NCI-H2081 treated with DMSO at 0.1 percent for 48 hours (cell line): Measurements from ENCODE around the gene HDAC9.
"Not testable (repeated sequence)": the region's sequence is repeated elsewhere in the genome, so short reads cannot be mapped to it uniquely, and the experiment has no call there.

ENCODE experiments used
- DNase-seq: peaks from one replicate; lab custom pipeline; 2025; lab: John Stamatoyannopoulos, UW

The HDAC9 gene

GRCh38 chr7:18896343-18896975, 400.9 kb downstream of the HDAC9 start:
- DNase-seq: no peak

- DNase-seq: no peak
Observed at GRCh38 chr7:18900236-18900635, 404.7 kb downstream of the HDAC9 start.

DNA sequence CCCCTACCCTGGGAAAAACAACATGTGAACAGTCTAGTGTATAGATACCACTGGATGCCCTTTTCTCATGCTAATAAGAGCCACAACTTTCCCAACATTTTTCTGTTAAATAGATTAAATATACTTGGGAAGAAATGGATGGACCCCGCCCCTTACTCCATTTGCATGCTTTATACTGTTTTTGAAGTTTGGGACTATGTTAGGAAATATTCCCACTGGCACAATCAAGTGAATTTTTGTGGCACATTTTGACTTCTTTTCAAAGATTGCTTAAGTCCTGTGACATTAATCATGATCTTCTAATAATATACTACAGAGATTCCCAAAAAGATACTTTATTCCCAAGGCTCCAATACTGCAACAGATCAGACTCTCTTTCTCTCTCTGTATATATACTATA, 405.3 kb downstream of the HDAC9 start:
- DNase-seq: no peak

GRCh38 chr7:18901351-18901750, 405.8 kb downstream of the HDAC9 start:
- DNase-seq: no peak

- DNase-seq: no peak
Observed at GRCh38 chr7:18901982-18902421, 406.5 kb downstream of the HDAC9 start.

DNA sequence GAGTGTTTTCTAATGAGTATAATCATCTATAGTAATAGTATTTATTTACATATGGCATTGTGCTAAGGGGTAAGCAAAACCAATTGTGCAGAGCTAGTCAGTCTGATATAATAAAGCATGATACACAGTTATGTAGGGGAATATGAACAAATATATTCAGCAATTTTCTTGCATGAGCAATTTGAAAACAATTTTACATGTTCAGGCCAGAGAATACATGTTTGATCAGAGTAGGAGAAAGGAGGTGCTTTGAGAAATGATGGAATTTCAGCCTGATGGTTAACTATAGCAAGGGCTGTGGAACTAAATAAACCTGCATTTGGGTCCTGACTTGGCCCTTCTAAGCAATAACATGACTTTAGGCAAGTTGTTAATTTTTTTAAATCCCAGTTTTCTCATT, 407.3 kb downstream of the HDAC9 start:
- DNase-seq: no peak

- no peak for DNase-seq
Observed at GRCh38 chr7:18903695-18904094, 408.1 kb downstream of the HDAC9 start.

DNA sequence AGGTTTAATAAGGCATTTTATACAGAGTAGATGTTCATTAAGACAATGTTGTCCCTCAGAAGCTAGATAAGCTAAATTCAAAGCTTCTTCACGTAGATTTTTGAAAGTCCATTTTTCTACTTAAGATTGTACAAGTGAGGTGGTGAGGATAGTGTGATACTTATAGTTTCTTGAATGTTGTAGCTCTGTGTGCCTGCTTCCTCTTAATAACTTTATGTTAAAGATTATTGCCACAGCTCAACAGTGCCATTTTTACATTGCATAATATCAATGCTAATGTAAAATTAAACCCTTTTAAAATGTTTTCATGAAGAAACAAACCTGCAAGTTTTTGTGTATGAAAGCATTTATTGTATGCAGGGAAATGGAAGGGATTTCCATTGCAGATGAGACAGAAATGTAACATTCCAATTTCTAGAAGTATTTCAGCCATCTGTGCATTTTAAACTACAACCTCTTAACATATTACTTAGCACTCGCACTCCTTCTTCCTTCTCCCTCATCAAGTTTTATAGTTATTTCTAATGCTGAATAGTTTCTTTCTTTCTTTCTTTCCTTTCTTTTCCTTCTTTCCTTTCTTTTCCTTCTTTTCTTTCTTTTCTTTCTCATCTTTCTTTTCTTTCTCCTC, 409.9 kb downstream of the HDAC9 start:
- DNase-seq: no peak

GRCh38 chr7:18906901-18907300, 411.4 kb downstream of the HDAC9 start:
- no peak for DNase-seq

GRCh38 chr7:18913106-18913505, 417.6 kb downstream of the HDAC9 start:
- no peak for DNase-seq

DNA sequence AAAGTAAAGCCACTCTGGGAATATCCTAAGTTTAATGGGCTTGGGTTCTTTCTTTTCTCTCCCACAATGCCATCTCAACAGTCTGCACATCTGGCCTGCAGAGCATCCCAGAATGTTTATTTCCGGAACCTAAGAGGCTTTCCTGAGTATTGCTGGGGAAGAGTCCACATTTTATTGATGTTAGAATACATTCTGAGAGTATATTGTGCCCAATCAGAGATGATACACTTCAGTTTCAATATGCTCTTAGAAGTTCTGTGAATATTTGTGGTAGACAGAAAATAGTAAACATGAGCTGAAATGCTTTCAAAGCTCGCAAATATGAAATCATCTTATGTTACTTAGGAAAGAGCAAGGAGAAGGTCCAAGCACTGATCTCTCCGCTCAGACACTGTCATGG, 421.3 kb downstream of the HDAC9 start:
- DNase-seq: no peak

DNA sequence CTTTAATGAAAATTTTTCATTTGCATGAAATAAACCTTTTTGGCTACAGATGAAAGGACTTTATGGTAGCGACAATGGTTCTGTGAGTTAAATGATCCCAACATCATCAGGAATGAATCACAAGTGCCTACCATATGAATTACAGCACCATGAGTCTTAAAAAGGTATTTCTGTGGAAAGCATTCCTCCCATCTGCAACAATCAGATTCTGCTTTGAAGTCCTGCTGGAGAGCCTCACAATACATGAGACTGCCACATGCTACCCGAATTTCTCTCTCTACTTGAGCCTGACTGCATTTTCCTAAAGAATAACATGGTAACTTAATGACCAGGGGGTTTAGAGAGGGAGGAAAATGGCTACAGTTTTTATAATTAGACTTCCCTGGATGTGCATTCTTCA, 431.6 kb downstream of the HDAC9 start:
- no peak for DNase-seq

- no peak for DNase-seq
Observed at GRCh38 chr7:18936265-18936664, 440.7 kb downstream of the HDAC9 start.

GRCh38 chr7:18939771-18940592, 444.4 kb downstream of the HDAC9 start:
- DNase-seq: no peak

- no peak for DNase-seq
Observed at GRCh38 chr7:18940593-18941134, 445.1 kb downstream of the HDAC9 start.

DNA sequence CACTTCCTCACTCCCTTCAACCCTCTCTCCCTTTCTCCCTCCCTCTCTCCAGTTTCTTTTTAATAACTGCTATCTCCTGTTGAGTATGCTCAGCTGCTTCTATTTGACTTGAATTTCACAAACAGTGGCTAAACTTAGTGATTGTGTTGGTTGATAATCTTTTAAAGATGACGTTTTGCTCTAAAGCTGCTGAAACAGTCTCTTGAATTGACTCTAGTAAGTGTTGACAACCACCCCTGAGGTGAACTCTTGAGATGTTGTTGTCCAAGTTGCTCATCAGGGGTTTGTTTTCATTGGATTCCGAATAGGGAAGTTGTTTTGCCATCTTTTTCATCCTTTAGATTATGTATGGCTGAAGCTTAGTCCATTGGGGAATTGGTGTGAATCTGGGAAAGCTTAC, 445.7 kb downstream of the HDAC9 start:
- DNase-seq: no peak

- DNase-seq: no peak
Observed at GRCh38 chr7:18948521-18948920, 453.0 kb downstream of the HDAC9 start.

GRCh38 chr7:18952846-18953245, 457.3 kb downstream of the HDAC9 start:
- no peak for DNase-seq

DNA sequence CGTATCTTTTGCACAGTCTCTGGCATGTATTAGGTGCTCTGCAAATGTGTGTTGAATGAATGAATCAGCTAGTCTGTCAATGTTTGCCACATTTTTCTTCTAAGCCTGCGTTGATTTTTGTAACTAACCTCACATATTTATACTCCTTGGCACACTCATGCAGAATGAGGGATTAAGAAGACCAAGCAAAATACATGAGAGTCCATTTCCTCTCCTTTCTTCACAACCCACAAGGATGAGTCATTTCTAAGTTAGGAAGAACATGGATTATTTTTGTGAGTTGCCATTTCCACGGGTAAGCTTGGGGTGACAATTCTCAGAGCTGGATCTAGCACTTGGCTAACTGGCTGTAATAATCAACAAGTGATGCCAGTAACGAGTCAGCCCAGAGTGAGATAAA, 463.1 kb downstream of the HDAC9 start:
- DNase-seq: no peak

- no peak for DNase-seq
Observed at GRCh38 chr7:18960725-18961124, 465.2 kb downstream of the HDAC9 start.

DNA sequence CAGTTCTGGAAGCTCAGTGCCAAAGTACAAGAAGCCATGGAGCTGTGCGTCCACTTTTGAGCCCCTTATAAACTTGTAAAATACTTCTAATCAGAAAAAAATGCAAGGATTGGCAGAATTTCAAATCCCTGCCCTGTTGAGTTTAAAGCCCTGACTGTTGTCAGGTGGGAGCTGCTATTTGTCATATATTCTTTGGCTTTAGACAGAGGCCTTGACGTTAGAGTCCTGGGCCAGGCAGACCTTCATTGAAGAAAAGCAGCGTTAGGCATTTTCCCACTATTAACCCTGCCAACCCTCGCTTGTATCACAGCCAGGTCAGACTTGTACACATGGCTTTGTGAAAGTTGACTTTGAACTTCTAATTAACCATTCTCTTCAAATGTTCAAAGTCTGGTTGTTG, 466.5 kb downstream of the HDAC9 start:
- no peak for DNase-seq

DNA sequence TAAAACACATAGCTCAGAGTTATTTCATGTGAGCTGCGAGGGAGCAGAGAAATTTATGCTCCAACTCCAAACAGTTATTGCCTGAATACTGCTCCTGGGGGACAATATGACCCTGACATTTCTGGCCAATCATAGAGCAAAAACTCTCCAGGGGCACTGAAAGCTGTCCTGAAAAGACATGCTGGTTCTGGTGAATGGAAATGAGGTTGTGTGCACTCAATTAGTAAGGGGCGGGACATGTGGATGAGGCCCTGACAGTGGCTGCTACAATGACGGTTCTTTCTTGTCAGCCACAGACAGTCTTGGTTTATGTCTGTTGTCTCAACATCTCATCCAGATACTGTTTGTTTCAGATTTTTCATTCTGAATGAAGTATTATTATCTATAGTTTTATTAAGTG, 470.1 kb downstream of the HDAC9 start:
- DNase-seq: no peak

DNA sequence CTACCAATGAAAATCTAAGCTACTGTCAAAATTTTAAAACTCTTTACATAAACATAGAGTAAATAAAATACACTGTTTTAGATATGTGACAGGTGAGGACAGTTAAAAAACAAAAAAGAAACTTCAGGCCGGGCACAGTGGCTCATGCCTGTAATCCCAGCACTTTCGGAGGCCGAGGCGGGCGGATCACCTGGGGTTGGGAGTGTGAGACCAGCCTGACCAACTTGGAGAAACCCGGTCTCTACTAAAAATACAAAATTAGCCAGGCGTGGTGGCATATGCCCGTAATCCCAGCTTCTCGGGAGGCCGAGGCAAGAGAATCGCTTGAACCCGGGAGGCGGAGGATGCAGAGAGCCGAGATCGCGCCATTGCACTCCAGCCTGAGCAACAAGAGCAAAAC, 472.2 kb downstream of the HDAC9 start:
- DNase-seq: not testable (repeated sequence)
